ENCODE measurements around the gene FARS2.

Gene FARS2

DNA sequence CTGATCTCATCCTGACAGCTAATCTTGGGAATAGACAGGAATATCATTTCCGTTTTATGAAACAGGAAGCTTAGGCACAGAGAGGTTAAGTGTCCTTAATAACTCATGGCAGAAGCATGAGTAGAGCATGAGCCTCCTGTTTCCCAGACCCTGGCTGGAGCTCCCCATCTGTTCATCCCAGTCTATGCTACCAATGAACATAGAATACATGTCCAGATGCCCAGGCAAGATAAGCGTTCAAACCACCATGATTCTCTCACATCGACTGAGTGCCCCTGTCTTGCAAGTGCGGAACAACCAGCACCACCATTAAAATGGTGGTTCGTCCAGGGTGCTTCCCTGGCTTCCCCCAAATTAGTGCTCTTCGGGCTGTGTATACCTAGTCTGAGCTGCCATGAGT, 217.1 kb downstream of the FARS2 start:
- Histone ChIP-seq H3K18ac (ENCODE audit: low read length) (no peak overlapping the region), H2BK5ac (ENCODE audit: low read depth, low read length, poor library complexity) (no peak overlapping the region), H3K4me1 (ENCODE audit: control insufficient read depth in 1 of 2, insufficient read depth in 2 of 2, low read length in 2 of 2) (no peaks in the 10 kb centered on the region), H4K91ac (ENCODE audit: low read depth, low read length) (no peak overlapping the region), H3K27ac (ENCODE audit: low read depth, low read length) (no peak overlapping the region), H3K36me3 (ENCODE audit: control insufficient read depth in 1 of 2, insufficient read depth in 2 of 2, low read length in 2 of 2) (no peaks in the 10 kb centered on the region), H3K4ac (ENCODE audit: low read depth, low read length) (no peak overlapping the region), H3K4me2 (ENCODE audit: low read length) (no peak overlapping the region), H2BK120ac (ENCODE audit: insufficient read depth, low read length, poor library complexity) (no peak overlapping the region), H3K9ac (ENCODE audit: low read length) (no peak overlapping the region), H2BK12ac (ENCODE audit: low read length) (no peak overlapping the region), H2AFZ (ENCODE audit: insufficient read depth, low read length, poor library complexity) (no peak overlapping the region), H4K12ac (ENCODE audit: low read depth, low read length) (no peak overlapping the region), H3K14ac (ENCODE audit: low read length) (no peak overlapping the region), H3K27me3 (ENCODE audit: insufficient read depth, low read length) (no peaks in the 10 kb centered on the region), H3K79me1 (ENCODE audit: low read length) (no peaks in the 10 kb centered on the region), H3K9me3 (ENCODE audit: insufficient read depth, low read depth, low read length) (no peaks in the 10 kb centered on the region), H2AK5ac (ENCODE audit: low read length) (no peak overlapping the region), H4K8ac (ENCODE audit: low read depth, low read length) (no peak overlapping the region), H3K79me2 (ENCODE audit: control insufficient read depth, insufficient read depth, low read length, poor library complexity) (no peaks in the 10 kb centered on the region), H3K23ac (ENCODE audit: low read length) (no peak overlapping the region), H3K4me3 (ENCODE audit: low read depth, low read length) (peak overlapping the region; percentile 37)
- WGBS (ENCODE audit: extremely low coverage, insufficient coverage, insufficient read length) = no CpG with 5 or more reads among the region's 6 CpGs
- DNase-seq = no peak

DNA sequence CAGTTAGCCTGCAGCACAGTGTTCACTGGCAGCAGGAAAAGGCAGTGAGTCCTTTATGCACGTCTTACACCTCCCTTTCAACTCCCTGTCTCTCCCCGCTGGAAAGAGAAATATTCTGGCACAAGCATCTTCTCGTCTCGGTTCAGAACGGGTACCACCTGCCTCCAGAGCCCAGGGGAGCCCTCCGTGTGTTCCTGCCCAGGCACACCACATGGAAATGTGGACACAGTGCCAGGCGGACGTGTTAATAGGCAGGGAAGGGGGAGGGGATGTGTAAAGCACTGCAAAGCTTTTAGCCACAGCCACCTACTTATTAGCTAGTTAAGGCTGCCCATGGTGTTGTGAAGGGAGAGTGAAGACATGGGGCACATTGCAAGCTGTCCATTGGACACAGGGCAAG, 219.7 kb downstream of the FARS2 start:
- Histone ChIP-seq H2BK12ac (ENCODE audit: low read length) (no peak overlapping the region), H3K4me2 (ENCODE audit: low read length) (no peak overlapping the region), H3K79me1 (ENCODE audit: low read length) (no peaks in the 10 kb centered on the region), H3K14ac (ENCODE audit: low read length) (no peak overlapping the region), H3K79me2 (ENCODE audit: control insufficient read depth, insufficient read depth, low read length, poor library complexity) (no peaks in the 10 kb centered on the region), H3K9me3 (ENCODE audit: insufficient read depth, low read depth, low read length) (no peaks in the 10 kb centered on the region), H2BK120ac (ENCODE audit: insufficient read depth, low read length, poor library complexity) (no peak overlapping the region), H3K27ac (ENCODE audit: low read depth, low read length) (no peak overlapping the region), H4K12ac (ENCODE audit: low read depth, low read length) (no peak overlapping the region), H2BK5ac (ENCODE audit: low read depth, low read length, poor library complexity) (no peak overlapping the region), H3K27me3 (ENCODE audit: insufficient read depth, low read length) (no peaks in the 10 kb centered on the region), H3K4me1 (ENCODE audit: control insufficient read depth in 1 of 2, insufficient read depth in 2 of 2, low read length in 2 of 2) (no peaks in the 10 kb centered on the region), H3K23ac (ENCODE audit: low read length) (no peak overlapping the region), H3K18ac (ENCODE audit: low read length) (no peak overlapping the region), H2AFZ (ENCODE audit: insufficient read depth, low read length, poor library complexity) (no peak overlapping the region), H4K8ac (ENCODE audit: low read depth, low read length) (no peak overlapping the region), H3K4ac (ENCODE audit: low read depth, low read length) (no peak overlapping the region), H2AK5ac (ENCODE audit: low read length) (no peak overlapping the region), H3K9ac (ENCODE audit: low read length) (no peak overlapping the region), H4K91ac (ENCODE audit: low read depth, low read length) (no peak overlapping the region), H3K36me3 (ENCODE audit: control insufficient read depth in 1 of 2, insufficient read depth in 2 of 2, low read length in 2 of 2) (no peaks in the 10 kb centered on the region), H3K4me3 (ENCODE audit: low read depth, low read length) (no peak overlapping the region)
- WGBS (ENCODE audit: extremely low coverage, insufficient coverage, insufficient read length) = no CpG with 5 or more reads among the region's 8 CpGs
- no peak for DNase-seq

DNA sequence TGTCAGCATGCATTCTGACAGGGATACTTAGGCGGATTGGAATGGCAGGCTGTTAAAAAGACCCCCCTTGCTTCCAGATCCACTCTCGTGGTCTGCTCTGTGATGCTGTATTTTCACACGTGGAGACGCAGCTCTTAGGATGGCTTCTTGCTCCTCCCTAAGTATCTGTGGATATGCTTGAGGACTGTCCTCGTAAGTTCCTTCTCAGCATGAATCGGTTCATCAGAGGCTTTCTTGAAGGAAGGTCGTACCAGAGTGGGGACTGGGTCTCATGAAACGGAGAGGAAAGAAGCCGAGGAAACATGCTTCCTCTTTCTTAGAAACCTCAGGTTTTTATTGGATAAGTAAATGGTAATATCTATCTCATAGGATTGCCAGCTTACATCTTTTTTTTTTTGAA, 220.4 kb downstream of the FARS2 start:
- Histone ChIP-seq H3K27me3 (ENCODE audit: insufficient read depth, low read length) (no peaks in the 10 kb centered on the region), H3K4me3 (ENCODE audit: low read depth, low read length) (no peak overlapping the region), H4K12ac (ENCODE audit: low read depth, low read length) (no peak overlapping the region), H3K36me3 (ENCODE audit: control insufficient read depth in 1 of 2, insufficient read depth in 2 of 2, low read length in 2 of 2) (no peaks in the 10 kb centered on the region), H3K4me1 (ENCODE audit: control insufficient read depth in 1 of 2, insufficient read depth in 2 of 2, low read length in 2 of 2) (no peaks in the 10 kb centered on the region), H3K4ac (ENCODE audit: low read depth, low read length) (no peak overlapping the region), H3K9me3 (ENCODE audit: insufficient read depth, low read depth, low read length) (no peaks in the 10 kb centered on the region), H4K8ac (ENCODE audit: low read depth, low read length) (no peak overlapping the region), H2AK5ac (ENCODE audit: low read length) (no peak overlapping the region), H2BK12ac (ENCODE audit: low read length) (no peak overlapping the region), H3K14ac (ENCODE audit: low read length) (no peak overlapping the region), H2AFZ (ENCODE audit: insufficient read depth, low read length, poor library complexity) (no peak overlapping the region), H3K18ac (ENCODE audit: low read length) (no peak overlapping the region), H3K79me2 (ENCODE audit: control insufficient read depth, insufficient read depth, low read length, poor library complexity) (no peaks in the 10 kb centered on the region), H3K4me2 (ENCODE audit: low read length) (no peak overlapping the region), H2BK5ac (ENCODE audit: low read depth, low read length, poor library complexity) (no peak overlapping the region), H4K91ac (ENCODE audit: low read depth, low read length) (no peak overlapping the region), H2BK120ac (ENCODE audit: insufficient read depth, low read length, poor library complexity) (no peak overlapping the region), H3K79me1 (ENCODE audit: low read length) (no peaks in the 10 kb centered on the region), H3K27ac (ENCODE audit: low read depth, low read length) (no peak overlapping the region), H3K23ac (ENCODE audit: low read length) (no peak overlapping the region), H3K9ac (ENCODE audit: low read length) (no peak overlapping the region)
- DNase-seq = no peak
- no CpG with 5 or more reads among the region's 9 CpGs for WGBS (ENCODE audit: extremely low coverage, insufficient coverage, insufficient read length)

DNA sequence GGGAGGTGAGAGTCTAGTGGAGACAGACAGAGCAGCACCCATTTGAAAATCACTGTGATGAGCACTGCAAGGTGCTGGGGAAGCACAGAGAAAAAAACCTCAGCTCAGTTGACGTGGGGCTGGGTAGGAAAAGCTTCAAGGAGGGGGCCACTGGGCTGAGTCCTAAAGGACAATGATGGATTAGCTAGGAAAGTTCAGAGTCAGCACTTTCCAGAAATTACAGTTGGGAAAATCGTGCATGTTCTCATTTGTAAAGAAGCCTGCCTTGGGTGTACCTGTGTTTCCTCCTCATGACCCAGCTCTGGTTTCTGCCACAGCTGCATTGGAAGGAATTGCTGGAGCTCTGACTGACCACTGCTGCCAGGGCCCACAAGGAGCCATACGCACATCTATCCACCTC, 221.3 kb downstream of the FARS2 start:
- no peak overlapping the region for H3K14ac ChIP-seq (ENCODE audit: low read length)
- H3K18ac ChIP-seq (ENCODE audit: low read length) = no peak overlapping the region
- no peak overlapping the region for H3K4me3 ChIP-seq (ENCODE audit: low read depth, low read length)
- no peak overlapping the region for H3K23ac ChIP-seq (ENCODE audit: low read length)
- no peaks in the 10 kb centered on the region for H3K79me1 ChIP-seq (ENCODE audit: low read length)
- no CpG with 5 or more reads among the region's 3 CpGs for WGBS (ENCODE audit: extremely low coverage, insufficient coverage, insufficient read length)
- no peak overlapping the region for H2BK5ac ChIP-seq (ENCODE audit: low read depth, low read length, poor library complexity)
- H3K4me1 ChIP-seq (ENCODE audit: control insufficient read depth in 1 of 2, insufficient read depth in 2 of 2, low read length in 2 of 2) = no peaks in the 10 kb centered on the region
- H3K36me3 ChIP-seq (ENCODE audit: control insufficient read depth in 1 of 2, insufficient read depth in 2 of 2, low read length in 2 of 2) = no peaks in the 10 kb centered on the region
- no peak for DNase-seq
- H2BK120ac ChIP-seq (ENCODE audit: insufficient read depth, low read length, poor library complexity) = no peak overlapping the region
- H3K27ac ChIP-seq (ENCODE audit: low read depth, low read length) = no peak overlapping the region
- H4K91ac ChIP-seq (ENCODE audit: low read depth, low read length) = no peak overlapping the region
- no peaks in the 10 kb centered on the region for H3K79me2 ChIP-seq (ENCODE audit: control insufficient read depth, insufficient read depth, low read length, poor library complexity)
- H3K27me3 ChIP-seq (ENCODE audit: insufficient read depth, low read length) = no peaks in the 10 kb centered on the region
- H2BK12ac ChIP-seq (ENCODE audit: low read length) = no peak overlapping the region
- no peak overlapping the region for H3K4me2 ChIP-seq (ENCODE audit: low read length)
- H4K8ac ChIP-seq (ENCODE audit: low read depth, low read length) = no peak overlapping the region
- H3K9me3 ChIP-seq (ENCODE audit: insufficient read depth, low read depth, low read length) = no peaks in the 10 kb centered on the region
- H3K4ac ChIP-seq (ENCODE audit: low read depth, low read length) = no peak overlapping the region
- H2AK5ac ChIP-seq (ENCODE audit: low read length) = no peak overlapping the region
- H2AFZ ChIP-seq (ENCODE audit: insufficient read depth, low read length, poor library complexity) = no peak overlapping the region
- no peak overlapping the region for H3K9ac ChIP-seq (ENCODE audit: low read length)
- H4K12ac ChIP-seq (ENCODE audit: low read depth, low read length) = no peak overlapping the region
